ENCODE data around the gene ABCB6.

DNA sequence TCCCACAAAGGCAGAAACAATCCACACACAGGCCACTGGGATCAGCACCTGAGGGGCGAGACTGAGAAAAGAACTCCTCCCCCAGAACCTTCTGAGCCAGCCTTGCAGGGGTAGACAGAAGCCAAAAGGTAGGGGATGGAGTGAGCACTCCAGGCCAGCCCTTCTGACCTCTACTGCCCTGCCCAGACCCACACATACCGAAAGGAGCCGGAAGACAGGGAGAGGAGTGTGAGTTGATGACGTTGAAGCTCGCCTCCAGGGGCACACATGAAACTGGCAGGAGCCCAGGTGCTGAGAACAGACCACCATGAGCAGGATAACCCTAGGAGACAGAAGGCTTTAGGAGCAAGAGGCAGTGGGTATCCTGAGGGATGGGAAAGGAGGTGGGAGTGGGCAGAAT, 50.8 kb downstream of the ABCB6 start:
- TF ChIP-seq, protein P1, sequence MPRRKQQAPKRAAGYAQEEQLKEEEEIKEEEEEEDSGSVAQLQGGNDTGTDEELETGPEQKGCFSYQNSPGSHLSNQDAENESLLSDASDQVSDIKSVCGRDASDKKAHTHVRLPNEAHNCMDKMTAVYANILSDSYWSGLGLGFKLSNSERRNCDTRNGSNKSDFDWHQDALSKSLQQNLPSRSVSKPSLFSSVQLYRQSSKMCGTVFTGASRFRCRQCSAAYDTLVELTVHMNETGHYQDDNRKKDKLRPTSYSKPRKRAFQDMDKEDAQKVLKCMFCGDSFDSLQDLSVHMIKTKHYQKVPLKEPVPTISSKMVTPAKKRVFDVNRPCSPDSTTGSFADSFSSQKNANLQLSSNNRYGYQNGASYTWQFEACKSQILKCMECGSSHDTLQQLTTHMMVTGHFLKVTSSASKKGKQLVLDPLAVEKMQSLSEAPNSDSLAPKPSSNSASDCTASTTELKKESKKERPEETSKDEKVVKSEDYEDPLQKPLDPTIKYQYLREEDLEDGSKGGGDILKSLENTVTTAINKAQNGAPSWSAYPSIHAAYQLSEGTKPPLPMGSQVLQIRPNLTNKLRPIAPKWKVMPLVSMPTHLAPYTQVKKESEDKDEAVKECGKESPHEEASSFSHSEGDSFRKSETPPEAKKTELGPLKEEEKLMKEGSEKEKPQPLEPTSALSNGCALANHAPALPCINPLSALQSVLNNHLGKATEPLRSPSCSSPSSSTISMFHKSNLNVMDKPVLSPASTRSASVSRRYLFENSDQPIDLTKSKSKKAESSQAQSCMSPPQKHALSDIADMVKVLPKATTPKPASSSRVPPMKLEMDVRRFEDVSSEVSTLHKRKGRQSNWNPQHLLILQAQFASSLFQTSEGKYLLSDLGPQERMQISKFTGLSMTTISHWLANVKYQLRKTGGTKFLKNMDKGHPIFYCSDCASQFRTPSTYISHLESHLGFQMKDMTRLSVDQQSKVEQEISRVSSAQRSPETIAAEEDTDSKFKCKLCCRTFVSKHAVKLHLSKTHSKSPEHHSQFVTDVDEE (CRISPR knock-in tag; IDR thresholded peaks at IDR 0.05), result no peak
- TF ChIP-seq ZFP3 (CRISPR knock-in tag; IDR thresholded peaks at IDR 0.05) (no peak), BACH2 (CRISPR knock-in tag; IDR thresholded peaks at IDR 0.05; ENCODE audit: borderline replicate concordance) (no peak)
- TF ChIP-seq, protein P2, sequence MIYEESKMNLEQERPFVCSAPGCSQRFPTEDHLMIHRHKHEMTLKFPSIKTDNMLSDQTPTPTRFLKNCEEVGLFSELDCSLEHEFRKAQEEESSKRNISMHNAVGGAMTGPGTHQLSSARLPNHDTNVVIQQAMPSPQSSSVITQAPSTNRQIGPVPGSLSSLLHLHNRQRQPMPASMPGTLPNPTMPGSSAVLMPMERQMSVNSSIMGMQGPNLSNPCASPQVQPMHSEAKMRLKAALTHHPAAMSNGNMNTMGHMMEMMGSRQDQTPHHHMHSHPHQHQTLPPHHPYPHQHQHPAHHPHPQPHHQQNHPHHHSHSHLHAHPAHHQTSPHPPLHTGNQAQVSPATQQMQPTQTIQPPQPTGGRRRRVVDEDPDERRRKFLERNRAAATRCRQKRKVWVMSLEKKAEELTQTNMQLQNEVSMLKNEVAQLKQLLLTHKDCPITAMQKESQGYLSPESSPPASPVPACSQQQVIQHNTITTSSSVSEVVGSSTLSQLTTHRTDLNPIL (CRISPR knock-in tag; IDR thresholded peaks at IDR 0.05; ENCODE audit: low read depth), result no peak

Measured in SK-N-SH treated with all-trans-retinoic acid at 6 μM for 48 hours (cell line).